Measurements from ENCODE around the gene TTLL5. TPM values are rescaled to one million over a fixed set of nuclear protein-coding genes. Genes with fewer than 3 reads are reported as not detected.

TTLL5 gene
- total RNA-seq, 4 donors from 2014 or later = 15.7 to 46.2 (median 24.1) TPM

- no peak for TF ChIP-seq CTCF (IDR thresholded peaks at IDR 0.05; ENCODE audit: low read depth)
Observed at GRCh38 chr14:75752907-75753594, 92.0 kb downstream of the TTLL5 start.

- no peak for TF ChIP-seq CTCF (IDR thresholded peaks at IDR 0.05; ENCODE audit: low read depth)
Observed at GRCh38 chr14:75753696-75754095, 92.7 kb downstream of the TTLL5 start.

GRCh38 chr14:75757644-75758402 lies 96.8 kb downstream of the TTLL5 start:
- TF ChIP-seq CTCF (IDR thresholded peaks at IDR 0.05; ENCODE audit: low read depth) = no peak

GRCh38 chr14:75764020-75764419 lies 103.0 kb downstream of the TTLL5 start:
- TF ChIP-seq CTCF (IDR thresholded peaks at IDR 0.05; ENCODE audit: low read depth) = no peak

GRCh38 chr14:75769047-75769685 lies 108.1 kb downstream of the TTLL5 start:
- TF ChIP-seq CTCF (IDR thresholded peaks at IDR 0.05; ENCODE audit: low read depth) = no peak

GRCh38 chr14:75770635-75771034 lies 109.6 kb downstream of the TTLL5 start:
- no peak for TF ChIP-seq CTCF (IDR thresholded peaks at IDR 0.05; ENCODE audit: low read depth)

- no peak for TF ChIP-seq CTCF (IDR thresholded peaks at IDR 0.05; ENCODE audit: low read depth)
Observed at GRCh38 chr14:75771595-75771994, 110.5 kb downstream of the TTLL5 start.

All from subcutaneous adipose tissue (tissue), 4 donors.